Vagina (tissue), 2 donors: ENCODE data around the gene DLEC1.

Source experiments
- CTCF ChIP-seq, 3 experiments: fragments of 450-650 bp in 2 of 3; fragments of 200-600 bp in 1 of 3; sonication (generic) in 1 of 3; IDR thresholded peaks; one replicate each; pipeline ENCODE4 v1.5.1; 2017 to 2019; ENCODE audit warnings: antibody characterized with exemption in 3 of 3, mild to moderate bottlenecking in 2 of 3, moderate library complexity in 2 of 3
- POLR2A ChIP-seq, 2 donors: fragments of 450-650 bp; IDR thresholded peaks; one replicate each; pipeline ENCODE4 v1.6.1; 2017; ENCODE audit warnings: antibody characterized with exemption in 2 of 2, mild to moderate bottlenecking in 2 of 2, moderate library complexity in 2 of 2
- POLR2AphosphoS5 ChIP-seq, 2 donors: sonication (generic); formaldehyde crosslinking; IDR thresholded peaks; one replicate each; pipeline ENCODE4 v1.9.0; 2017; ENCODE audit warnings: antibody characterized with exemption in 2 of 2, mild to moderate bottlenecking in 2 of 2, low read depth in 1 of 2; ENCODE audit not compliant: insufficient read depth in 1 of 2

- no peak for TF ChIP-seq CTCF (IDR thresholded peaks at IDR 0.05)
- no peak for TF ChIP-seq POLR2A (IDR thresholded peaks at IDR 0.05)
- no peak for TF ChIP-seq POLR2AphosphoS5 (IDR thresholded peaks at IDR 0.05; ENCODE audit: insufficient read depth in 1 of 2, low read depth in 1 of 2)
These were observed 131.7 kb downstream of the DLEC1 start for GRCh38 chr3:38170722-38171121.
